Measurements from ENCODE around the gene LIPE. TPM values are rescaled to one million over a fixed set of nuclear protein-coding genes. Genes with fewer than 3 reads are reported as not detected.

The LIPE gene
- total RNA-seq, 1 experiment from 2014 or later, result 7.4 TPM

DNA sequence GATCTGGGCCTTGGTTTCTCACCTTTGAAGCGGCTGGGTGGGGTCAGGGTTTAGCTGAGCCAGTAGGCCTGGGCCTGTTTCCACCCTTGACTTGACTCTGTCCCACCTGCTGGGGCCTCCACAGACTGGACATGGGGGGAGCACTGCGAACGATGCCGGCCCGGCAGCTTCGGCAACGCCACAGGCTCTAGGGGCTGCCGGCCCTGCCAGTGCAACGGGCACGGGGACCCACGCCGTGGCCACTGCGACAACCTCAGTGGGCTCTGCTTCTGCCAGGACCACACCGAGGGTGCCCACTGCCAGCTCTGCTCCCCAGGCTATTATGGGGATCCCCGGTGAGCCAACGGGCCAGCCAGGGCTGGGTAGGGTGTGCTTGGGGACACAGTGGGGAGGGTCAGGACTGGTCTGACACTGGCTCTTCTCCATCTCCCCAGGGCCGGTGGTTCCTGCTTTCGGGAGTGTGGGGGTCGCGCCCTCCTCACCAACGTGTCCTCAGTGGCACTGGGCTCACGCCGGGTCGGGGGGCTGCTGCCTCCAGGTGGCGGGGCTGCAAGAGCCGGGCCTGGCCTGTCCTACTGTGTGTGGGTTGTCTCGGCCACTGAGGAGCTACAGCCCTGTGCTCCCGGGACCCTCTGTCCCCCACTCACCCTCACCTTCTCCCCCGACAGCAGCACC is 73.7 kb downstream of the LIPE start:
- no peak for DNase-seq (ENCODE audit: low read depth)

DNA sequence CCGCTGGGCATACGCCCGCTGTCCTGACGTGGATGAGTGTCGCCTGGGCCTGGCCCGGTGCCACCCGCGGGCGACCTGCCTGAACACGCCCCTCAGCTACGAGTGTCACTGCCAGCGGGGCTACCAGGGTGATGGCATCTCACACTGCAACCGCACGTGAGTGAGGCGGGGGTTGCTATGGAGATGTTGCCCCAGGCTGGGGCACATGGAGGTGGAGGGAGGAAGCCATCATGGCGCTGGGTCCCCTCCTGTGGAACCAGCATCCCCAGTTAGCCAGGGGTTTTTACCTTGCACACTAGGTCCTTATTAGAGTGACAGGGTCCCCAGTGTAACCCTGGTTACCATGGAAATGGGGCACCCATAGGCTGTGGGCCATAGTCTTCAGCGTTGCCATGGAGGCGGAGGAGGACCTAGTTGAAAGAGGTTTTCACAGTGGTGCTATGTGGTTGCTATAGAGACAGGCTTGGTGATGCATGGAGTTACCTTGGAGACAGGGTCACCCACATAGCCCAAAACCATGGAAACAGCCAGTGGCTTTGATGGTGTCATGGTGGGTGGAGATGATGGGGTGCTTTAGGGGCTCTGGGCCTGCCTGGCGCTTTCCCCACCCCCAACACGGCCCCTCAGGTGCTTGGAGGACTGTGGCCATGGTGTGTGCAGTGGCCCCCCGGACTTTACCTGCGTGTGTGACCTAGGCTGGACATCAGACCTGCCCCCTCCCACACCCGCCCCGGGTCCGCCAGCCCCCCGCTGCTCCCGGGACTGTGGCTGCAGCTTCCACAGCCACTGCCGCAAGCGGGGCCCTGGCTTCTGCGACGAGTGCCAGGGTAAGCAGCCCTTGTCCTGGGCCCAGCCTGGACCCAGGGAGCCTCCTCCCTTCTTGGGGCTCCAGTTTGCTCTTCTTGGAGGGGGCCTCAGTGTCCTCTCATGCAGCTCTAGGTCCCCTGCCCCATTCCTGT is 74.6 kb downstream of the LIPE start:
- no peak for DNase-seq (ENCODE audit: low read depth)

Other genes with a start within 250 kb of the LIPE start
- gene DEDD2, start 209.7 kb downstream of the LIPE start, total RNA-seq (2014; rRNA removed; shearing (Covaris generic)), result 33.7 and 39.0 TPM in 2 replicates
- gene ZNF526, start 207.1 kb downstream of the LIPE start, total RNA-seq (2014; rRNA removed; shearing (Covaris generic)), result 4.3 and 9.1 TPM in 2 replicates
- 31.1 and 44.7 TPM in 2 replicates for gene GSK3A, start 184.8 kb downstream of the LIPE start, total RNA-seq (2014; rRNA removed; shearing (Covaris generic))
- 23.8 and 30.8 TPM in 2 replicates for gene ERF, start 172.3 kb downstream of the LIPE start, total RNA-seq (2014; rRNA removed; shearing (Covaris generic))
- gene CIC, start 158.1 kb downstream of the LIPE start, total RNA-seq (2014; rRNA removed; shearing (Covaris generic)), result 8.1 and 17.4 TPM in 2 replicates
- 0.51 and 2.2 TPM in 2 replicates for gene PRR19, start 125.3 kb downstream of the LIPE start, total RNA-seq (2014; rRNA removed; shearing (Covaris generic))
- 54.7 and 75.0 TPM in 2 replicates for gene PAFAH1B3, start 124.8 kb downstream of the LIPE start, total RNA-seq (2014; rRNA removed; shearing (Covaris generic))
- 0.30 and 0.51 TPM in 2 replicates for gene TMEM145, start 114.1 kb downstream of the LIPE start, total RNA-seq (2014; rRNA removed; shearing (Covaris generic))
- gene MEGF8, start 101.8 kb downstream of the LIPE start, total RNA-seq (2014; rRNA removed; shearing (Covaris generic)), result 11.0 and 11.6 TPM in 2 replicates
- 2.0 and 5.8 TPM in 2 replicates for gene CNFN, start 37.1 kb downstream of the LIPE start, total RNA-seq (2014; rRNA removed; shearing (Covaris generic))
- gene CXCL17, start 15.6 kb upstream of the LIPE start, total RNA-seq (2014; rRNA removed; shearing (Covaris generic)), result not detected in 2 replicates
- gene CEACAM1, start 101.1 kb upstream of the LIPE start, total RNA-seq (2014; rRNA removed; shearing (Covaris generic)), result 0.17 TPM in 1 of 2 replicates, not detected in the other
- gene CEACAM8, start 167.5 kb upstream of the LIPE start, total RNA-seq (2014; rRNA removed; shearing (Covaris generic)), result not detected in 2 replicates

Measured in Daoy (cell line).